Thoracic aorta (tissue), 2 donors: ENCODE measurements around the gene PCDH9. TPM values are rescaled to one million over a fixed set of nuclear protein-coding genes. Genes with fewer than 3 reads are reported as not detected.

Experiments used
- ATAC-seq: fragments of 150-250 bp; one replicate; pipeline ENCODE4 v1.8.0; 2017; ENCODE audit warnings: low read depth; ENCODE audit not compliant: insufficient number of reproducible peaks, low FRiP score
- DNase-seq: peaks from one replicate; pipeline ENCODE4 v3.0.0-alpha.2; 2020; ENCODE audit warnings: low spot score
- H3K27ac ChIP-seq, 2 donors: fragments of 200-600 bp; sonication (generic); 1 replicate in 1 of 2; 2 replicates in 1 of 2; pipeline ENCODE4 v1.5.1; 2016; ENCODE audit warnings: mild to moderate bottlenecking in 2 of 2, moderate library complexity in 2 of 2
- H3K27me3 ChIP-seq: fragments of 200-600 bp; sonication (generic); replicated peaks from 2 replicates; pipeline ENCODE4 v1.6.0; 2016; ENCODE audit warnings: mild to moderate bottlenecking; ENCODE audit not compliant: insufficient read depth
- H3K36me3 ChIP-seq: fragments of 200-600 bp; sonication (generic); one replicate; pipeline ENCODE4 v1.5.1; 2016
- H3K4me1 ChIP-seq, 2 donors: fragments of 200-600 bp; sonication (generic); 1 replicate in 1 of 2; 2 replicates in 1 of 2; pipeline versions ENCODE4 v1.5.1 to v1.6.0; 2016; ENCODE audit warnings: low read depth in 2 of 2, mild to moderate bottlenecking in 1 of 2; ENCODE audit not compliant: control insufficient read depth in 1 of 2
- H3K4me3 ChIP-seq: fragments of 200-600 bp; sonication (generic); 2 replicates; pipeline ENCODE4 v1.5.1; 2016; ENCODE audit warnings: mild to moderate bottlenecking
- H3K9me3 ChIP-seq: fragments of 200-600 bp; sonication (generic); 2 replicates; pipeline ENCODE4 v1.5.1; 2016
- total RNA-seq, 2 donors: library from RNA; depleted of rRNA; stranded (reverse); fragments of >200 nt; gene quantifications; one replicate each; pipeline versions ENCODE4 v1.1.0 to v1.2.3, GENCODE V29; 2016
- TF ChIP-seq, protein P1 (sequence below): fragments of 200-600 bp; sonication (generic); IDR thresholded peaks from one replicate; pipeline ENCODE4 v1.5.1; 2019; ENCODE audit warnings: antibody characterized with exemption

Gene PCDH9
- total RNA-seq, 2 donors from 2014 or later = 12.3 to 15.3 TPM

DNA sequence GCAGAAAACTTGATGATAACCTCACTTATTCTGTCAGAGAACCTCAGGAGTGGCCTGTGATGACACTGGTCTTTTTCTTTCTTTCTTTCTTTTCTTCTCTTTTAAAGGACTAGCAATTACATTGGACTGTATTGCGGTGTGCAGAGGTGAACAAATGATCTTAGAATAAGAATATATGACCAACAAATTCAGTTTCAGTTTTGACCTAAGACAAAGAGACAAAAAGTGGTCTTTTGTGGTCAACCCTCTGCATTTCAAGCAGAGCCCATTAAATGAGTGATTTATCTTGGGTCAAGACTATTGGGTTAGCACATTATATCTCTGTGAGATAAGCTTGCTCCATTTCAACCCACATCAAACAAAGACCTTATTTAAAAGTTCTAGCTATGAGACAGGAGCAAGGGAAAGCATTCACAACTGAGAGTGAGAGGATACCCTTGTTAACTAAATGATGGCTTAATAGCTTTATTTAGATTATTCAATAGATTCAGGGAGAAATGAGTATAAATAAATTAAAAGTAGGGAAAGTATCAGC is 644.4 kb downstream of the PCDH9 start:
- H3K27me3 ChIP-seq = no peaks in the 10 kb centered on the region
- H3K9me3 ChIP-seq = no peaks in the 10 kb centered on the region
- no peak overlapping the region for H3K4me3 ChIP-seq
- TF ChIP-seq, protein P1, sequence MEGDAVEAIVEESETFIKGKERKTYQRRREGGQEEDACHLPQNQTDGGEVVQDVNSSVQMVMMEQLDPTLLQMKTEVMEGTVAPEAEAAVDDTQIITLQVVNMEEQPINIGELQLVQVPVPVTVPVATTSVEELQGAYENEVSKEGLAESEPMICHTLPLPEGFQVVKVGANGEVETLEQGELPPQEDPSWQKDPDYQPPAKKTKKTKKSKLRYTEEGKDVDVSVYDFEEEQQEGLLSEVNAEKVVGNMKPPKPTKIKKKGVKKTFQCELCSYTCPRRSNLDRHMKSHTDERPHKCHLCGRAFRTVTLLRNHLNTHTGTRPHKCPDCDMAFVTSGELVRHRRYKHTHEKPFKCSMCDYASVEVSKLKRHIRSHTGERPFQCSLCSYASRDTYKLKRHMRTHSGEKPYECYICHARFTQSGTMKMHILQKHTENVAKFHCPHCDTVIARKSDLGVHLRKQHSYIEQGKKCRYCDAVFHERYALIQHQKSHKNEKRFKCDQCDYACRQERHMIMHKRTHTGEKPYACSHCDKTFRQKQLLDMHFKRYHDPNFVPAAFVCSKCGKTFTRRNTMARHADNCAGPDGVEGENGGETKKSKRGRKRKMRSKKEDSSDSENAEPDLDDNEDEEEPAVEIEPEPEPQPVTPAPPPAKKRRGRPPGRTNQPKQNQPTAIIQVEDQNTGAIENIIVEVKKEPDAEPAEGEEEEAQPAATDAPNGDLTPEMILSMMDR = no peak
- H3K36me3 ChIP-seq = no peaks in the 10 kb centered on the region
- no peak for ATAC-seq
- H3K4me1 ChIP-seq = no peaks in the 10 kb centered on the region
- DNase-seq = no peak
- no peak overlapping the region for H3K27ac ChIP-seq

DNA sequence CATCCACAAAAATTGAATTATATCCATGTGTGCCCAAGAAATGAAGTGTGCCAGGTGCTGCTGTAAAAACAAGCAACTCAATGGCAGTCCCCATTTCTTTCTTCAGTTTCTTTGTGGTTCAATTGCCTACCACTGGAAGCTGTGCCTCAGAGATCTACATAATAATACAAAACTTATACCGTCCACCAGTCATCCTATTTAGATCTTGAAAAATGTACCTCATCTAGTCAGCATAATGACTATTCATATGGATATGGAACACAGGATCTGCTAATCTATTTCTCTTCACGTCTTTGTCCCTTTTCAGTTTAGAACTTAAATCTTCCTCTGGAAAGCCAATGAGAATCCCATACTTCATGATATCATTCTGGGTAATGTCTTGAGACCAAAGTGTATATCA is 648.5 kb downstream of the PCDH9 start:
- Histone ChIP-seq H3K4me3 (no peak overlapping the region), H3K9me3 (no peaks in the 10 kb centered on the region), H3K27ac (no peak overlapping the region), H3K4me1 (no peaks in the 10 kb centered on the region), H3K27me3 (no peaks in the 10 kb centered on the region), H3K36me3 (no peaks in the 10 kb centered on the region)
- ATAC-seq = no peak
- DNase-seq = no peak
- TF ChIP-seq, protein P1 = no peak

DNA sequence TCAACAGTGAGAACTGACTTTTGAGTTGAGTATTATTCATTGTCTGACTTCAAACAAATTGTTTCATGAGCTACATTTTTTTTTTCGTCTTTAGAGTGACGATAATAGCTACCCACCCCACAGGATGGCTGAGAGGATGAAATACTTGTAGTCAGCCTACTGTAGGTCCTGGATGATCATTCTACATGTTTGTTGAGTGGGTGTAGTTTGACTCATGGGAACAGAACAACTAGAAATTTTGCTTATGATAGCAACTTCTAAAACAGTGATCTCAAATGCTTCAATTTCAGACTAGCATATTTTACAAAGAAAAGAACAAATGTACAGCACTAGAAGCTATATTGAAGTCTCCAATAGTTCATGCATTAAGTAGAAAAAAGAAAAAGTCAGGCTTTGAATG is 651.8 kb downstream of the PCDH9 start:
- Histone ChIP-seq H3K4me1 (no peaks in the 10 kb centered on the region), H3K27me3 (no peaks in the 10 kb centered on the region), H3K4me3 (no peak overlapping the region), H3K9me3 (no peaks in the 10 kb centered on the region), H3K36me3 (no peaks in the 10 kb centered on the region), H3K27ac (no peak overlapping the region)
- no peak for ATAC-seq
- TF ChIP-seq, protein P1 = no peak
- no peak for DNase-seq

DNA sequence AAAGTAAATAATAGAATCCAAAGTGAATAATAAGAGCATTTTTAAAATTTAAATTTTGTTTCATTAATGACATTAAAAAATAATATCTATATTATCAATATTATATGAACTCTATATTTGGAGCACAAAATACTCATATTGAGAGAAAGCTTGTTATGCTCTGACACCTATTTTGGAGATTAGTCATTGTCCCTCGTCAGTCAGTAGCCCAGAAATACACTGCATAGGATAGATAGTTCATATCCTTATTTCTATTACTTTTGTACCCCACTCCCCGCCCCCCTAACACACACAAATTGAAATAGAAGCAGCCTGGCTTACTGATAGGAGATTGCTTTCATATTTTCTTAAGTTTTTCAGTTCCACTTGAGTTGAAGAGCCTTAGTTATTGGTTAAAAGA is 652.8 kb downstream of the PCDH9 start:
- no peak overlapping the region for H3K4me3 ChIP-seq
- no peaks in the 10 kb centered on the region for H3K36me3 ChIP-seq
- no peak for DNase-seq
- no peaks in the 10 kb centered on the region for H3K9me3 ChIP-seq
- no peaks in the 10 kb centered on the region for H3K27me3 ChIP-seq
- no peak for ATAC-seq
- TF ChIP-seq, protein P1 = no peak
- no peaks in the 10 kb centered on the region for H3K4me1 ChIP-seq
- H3K27ac ChIP-seq = no peak overlapping the region

DNA sequence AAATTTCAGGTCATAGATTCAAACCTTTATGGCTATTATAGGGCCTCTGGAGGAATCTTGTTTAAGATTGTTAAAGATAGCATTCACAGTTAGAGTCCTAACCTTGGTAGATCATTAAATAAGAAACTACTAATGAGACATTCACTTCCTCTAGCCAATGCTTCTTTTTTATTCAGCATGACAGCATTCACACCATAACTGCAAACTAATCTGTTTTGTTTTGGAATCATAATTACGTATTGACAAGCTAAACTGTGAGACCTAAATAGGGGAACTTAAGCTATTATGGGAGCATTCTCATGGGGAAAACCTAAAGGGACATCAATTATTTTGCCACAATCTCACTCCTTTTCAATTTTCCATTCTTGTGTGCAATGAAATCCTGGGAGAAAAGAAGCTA is 653.8 kb downstream of the PCDH9 start:
- ATAC-seq (no peak), DNase-seq (no peak)
- TF ChIP-seq, protein P1 = no peak
- Histone ChIP-seq H3K27me3 (no peaks in the 10 kb centered on the region), H3K4me1 (no peaks in the 10 kb centered on the region), H3K36me3 (no peaks in the 10 kb centered on the region), H3K9me3 (no peaks in the 10 kb centered on the region), H3K27ac (no peak overlapping the region), H3K4me3 (no peak overlapping the region)
